Activated CD8-positive, alpha-beta T cell treated with anti-CD3 and anti-CD28 coated beads, Interleukin-2, amount 10 ng/mL, durations not matched to agents 7 days and 5 days (primary cell): Measurements from ENCODE around the gene APOC1. TPM values are rescaled to one million over a fixed set of nuclear protein-coding genes. Genes with fewer than 3 reads are reported as not detected.
"Not testable (repeated sequence)": the region's sequence is repeated elsewhere in the genome, so short reads cannot be mapped to it uniquely, and the experiment has no call there.

Source experiments
- ATAC-seq: fragments of 150-1000 bp; cut with Tn5 transposase; one replicate; pipeline ENCODE4 v1.10.0; 2021; ENCODE audit warnings: moderate library complexity
- CTCF ChIA-PET: fragments of 350-600 bp; sonication (Branson Sonifier 250); formaldehyde crosslinking; loops from one replicate; lab custom pipeline; 2021; ENCODE audit warnings: antibody characterized with exemption; lab: Charles Lee
- POLR2A ChIA-PET: fragments of 350-600 bp; sonication (Branson Sonifier 250); formaldehyde crosslinking; loops from one replicate; lab custom pipeline; 2021; ENCODE audit warnings: antibody characterized with exemption; lab: Charles Lee
- DNase-seq: peaks from one replicate; pipeline ENCODE4 v3.0.0-alpha.2; 2020
- H3K27ac Mint-ChIP-seq: one replicate; pipeline ENCODE4 v1.8.0; 2021; ENCODE audit warnings: mild to moderate bottlenecking, mixed read lengths
- H3K27me3 Mint-ChIP-seq: one replicate; pipeline ENCODE4 v1.8.0; 2021; ENCODE audit warnings: low read depth, mixed read lengths
- H3K36me3 Mint-ChIP-seq: one replicate; pipeline ENCODE4 v1.8.0; 2021; ENCODE audit warnings: low read depth, mixed read lengths
- H3K4me1 Mint-ChIP-seq: one replicate; pipeline ENCODE4 v1.8.0; 2021; ENCODE audit warnings: low read depth, mixed read lengths
- H3K4me3 Mint-ChIP-seq: one replicate; pipeline ENCODE4 v1.8.0; 2021; ENCODE audit warnings: mild to moderate bottlenecking, mixed read lengths
- H3K9me3 Mint-ChIP-seq: one replicate; pipeline ENCODE4 v1.8.0; 2022; ENCODE audit warnings: mixed read lengths; ENCODE audit not compliant: insufficient read depth
- total RNA-seq, 2 experiments: library from RNA; stranded (reverse); gene quantifications; one replicate each; pipeline ENCODE4 v1.2.3, GENCODE V29; 2021

Gene APOC1
- total RNA-seq, 2 experiments from 2014 or later, result not detected

DNA sequence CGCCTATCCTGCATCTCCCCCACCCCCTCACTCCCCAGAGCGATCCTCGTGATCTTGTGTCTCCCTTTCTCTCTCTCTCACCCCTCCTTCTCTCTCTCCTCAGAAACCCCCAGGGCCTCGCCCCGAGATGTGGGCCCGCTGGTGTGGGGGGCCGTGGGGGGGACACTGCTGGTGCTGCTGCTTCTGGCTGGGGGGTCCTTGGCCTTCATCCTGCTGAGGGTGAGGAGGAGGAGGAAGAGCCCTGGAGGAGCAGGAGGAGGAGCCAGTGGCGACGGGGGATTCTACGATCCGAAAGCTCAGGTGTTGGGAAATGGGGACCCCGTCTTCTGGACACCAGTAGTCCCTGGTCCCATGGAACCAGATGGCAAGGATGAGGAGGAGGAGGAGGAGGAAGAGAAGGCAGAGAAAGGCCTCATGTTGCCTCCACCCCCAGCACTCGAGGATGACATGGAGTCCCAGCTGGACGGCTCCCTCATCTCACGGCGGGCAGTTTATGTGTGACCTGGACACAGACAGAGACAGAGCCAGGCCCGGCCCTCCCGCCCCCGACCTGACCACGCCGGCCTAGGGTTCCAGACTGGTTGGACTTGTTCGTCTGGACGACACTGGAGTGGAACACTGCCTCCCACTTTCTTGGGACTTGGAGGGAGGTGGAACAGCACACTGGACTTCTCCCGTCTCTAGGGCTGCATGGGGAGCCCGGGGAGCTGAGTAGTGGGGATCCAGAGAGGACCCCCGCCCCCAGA, 36.1 kb upstream of the APOC1 start:
- POLR2A ChIA-PET, result no interaction called here
- ATAC-seq (no peak), DNase-seq (no peak)
- Mint-ChIP-seq H3K36me3 (no peaks in the 10 kb centered on the region), H3K4me1 (peaks cover 15% of the 10 kb centered on the region), H3K27me3 (no peaks in the 10 kb centered on the region), H3K4me3 (no peak overlapping the region), H3K9me3 (no peaks in the 10 kb centered on the region), H3K27ac (no peak overlapping the region)
- CTCF ChIA-PET, result no interaction called here

DNA sequence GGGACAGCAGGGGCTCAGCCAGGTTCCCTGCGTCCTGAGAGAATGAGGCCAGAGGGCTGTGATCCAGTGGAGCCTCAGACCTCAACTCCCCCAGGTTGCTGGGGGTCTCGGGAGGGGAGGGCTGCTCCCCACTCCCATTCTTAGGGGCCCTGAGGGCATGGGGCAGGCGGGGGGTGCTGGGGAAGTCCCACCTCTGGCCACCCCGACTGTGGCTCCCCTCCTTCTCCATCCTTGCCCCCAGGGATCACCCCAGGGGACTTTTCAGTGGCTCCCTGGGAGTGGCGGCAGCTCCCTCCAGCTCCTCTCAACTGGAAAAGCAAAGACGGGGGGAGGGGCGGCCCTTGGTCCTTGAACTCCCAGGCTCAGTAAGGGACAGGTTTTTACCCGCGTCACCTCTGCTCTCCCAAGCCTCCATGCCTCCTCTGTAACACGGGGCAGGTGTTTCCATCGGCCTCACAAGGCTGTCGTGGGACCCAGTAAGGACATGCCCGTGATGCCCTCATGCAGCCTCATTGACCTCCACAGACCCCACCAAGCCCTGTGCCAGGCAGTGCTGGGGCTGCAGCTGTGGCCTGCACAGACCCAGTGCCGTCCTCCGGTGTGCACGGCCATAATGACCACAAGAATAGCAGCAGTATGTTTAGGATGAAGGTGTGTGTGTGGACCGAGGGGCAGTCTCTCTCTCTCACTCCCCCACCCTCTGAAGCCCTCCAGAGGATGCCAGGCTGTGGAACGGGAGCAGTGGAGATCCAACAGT, 34.9 kb upstream of the APOC1 start:
- no peaks in the 10 kb centered on the region for H3K9me3 Mint-ChIP-seq
- no peak overlapping the region for H3K4me3 Mint-ChIP-seq
- DNase-seq (no peak), ATAC-seq (no peak)
- H3K27me3 Mint-ChIP-seq, result no peaks in the 10 kb centered on the region
- H3K4me1 Mint-ChIP-seq, result peaks cover 15% of the 10 kb centered on the region
- H3K36me3 Mint-ChIP-seq, result no peaks in the 10 kb centered on the region
- ChIA-PET CTCF (no interaction called here), POLR2A (no interaction called here)
- no peak overlapping the region for H3K27ac Mint-ChIP-seq

DNA sequence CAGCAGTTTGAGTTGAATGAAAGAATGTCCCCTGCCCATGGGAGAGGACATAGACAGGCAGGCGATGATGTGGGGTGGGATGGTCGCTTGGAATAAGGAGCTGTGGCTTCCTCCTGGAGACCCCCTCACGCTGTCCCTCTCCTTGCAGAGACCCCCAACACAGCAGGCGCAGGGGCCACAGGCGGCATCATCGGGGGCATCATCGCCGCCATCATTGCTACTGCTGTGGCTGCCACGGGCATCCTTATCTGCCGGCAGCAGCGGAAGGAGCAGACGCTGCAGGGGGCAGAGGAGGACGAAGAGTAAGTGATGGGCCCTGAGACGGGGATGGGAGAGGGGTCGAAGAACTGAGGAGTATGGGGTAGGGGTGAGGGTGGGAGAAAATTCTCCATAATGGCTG, 32.3 kb upstream of the APOC1 start:
- Mint-ChIP-seq H3K27me3 (no peaks in the 10 kb centered on the region), H3K4me1 (peaks cover 12% of the 10 kb centered on the region), H3K4me3 (no peak overlapping the region), H3K36me3 (no peaks in the 10 kb centered on the region), H3K9me3 (no peaks in the 10 kb centered on the region), H3K27ac (no peak overlapping the region)
- DNase-seq (no peak), ATAC-seq (no peak)
- ChIA-PET POLR2A (no interaction called here), CTCF (no interaction called here)

DNA sequence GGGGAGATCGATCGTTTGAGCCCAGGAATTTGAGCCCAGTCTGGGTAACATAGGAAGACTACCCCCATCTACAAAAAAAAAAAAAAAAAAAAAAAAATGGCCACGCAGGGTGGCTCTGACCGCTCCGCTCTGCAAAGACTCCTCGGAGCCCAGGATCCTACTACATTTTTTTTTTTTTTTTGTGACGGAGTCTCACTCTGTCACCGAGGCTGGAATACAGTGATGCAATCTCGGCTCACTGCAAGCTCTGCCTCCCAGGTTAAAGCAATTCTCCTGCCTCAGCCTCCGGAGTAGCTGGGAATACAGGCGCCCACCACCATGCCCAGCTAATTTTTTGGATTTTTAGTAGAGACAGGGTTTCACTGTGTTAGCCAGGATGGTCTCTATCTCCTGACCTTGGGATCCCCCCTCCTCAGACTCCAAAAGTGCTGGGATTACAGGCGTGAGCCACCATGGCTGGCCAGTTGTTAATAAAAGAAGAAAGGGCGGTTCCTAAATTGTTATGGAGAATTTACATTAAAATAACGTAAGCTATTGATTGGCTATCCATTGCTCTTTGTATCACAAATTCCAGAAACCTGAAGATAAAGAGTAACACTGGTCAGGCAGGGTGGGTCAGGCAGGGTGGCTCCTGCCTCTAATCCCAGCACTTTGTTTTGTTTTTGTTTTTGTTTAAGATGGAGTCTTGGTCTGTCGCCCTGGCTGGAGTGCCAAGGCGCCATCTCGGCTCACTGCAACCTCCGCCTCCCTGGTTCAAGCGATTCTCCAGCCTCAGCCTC, 31.6 kb upstream of the APOC1 start:
- H3K27me3 Mint-ChIP-seq, H3K9me3 Mint-ChIP-seq, ATAC-seq, H3K36me3 Mint-ChIP-seq, H3K4me3 Mint-ChIP-seq, H3K4me1 Mint-ChIP-seq, DNase-seq, CTCF ChIA-PET, H3K27ac Mint-ChIP-seq: not testable (repeated sequence)
- POLR2A ChIA-PET, result interaction anchor here (1.0 kb wide), 1 partner anchor 8 kb away, joined by 3 read pairs; no protein-coding TSS in a partner anchor

DNA sequence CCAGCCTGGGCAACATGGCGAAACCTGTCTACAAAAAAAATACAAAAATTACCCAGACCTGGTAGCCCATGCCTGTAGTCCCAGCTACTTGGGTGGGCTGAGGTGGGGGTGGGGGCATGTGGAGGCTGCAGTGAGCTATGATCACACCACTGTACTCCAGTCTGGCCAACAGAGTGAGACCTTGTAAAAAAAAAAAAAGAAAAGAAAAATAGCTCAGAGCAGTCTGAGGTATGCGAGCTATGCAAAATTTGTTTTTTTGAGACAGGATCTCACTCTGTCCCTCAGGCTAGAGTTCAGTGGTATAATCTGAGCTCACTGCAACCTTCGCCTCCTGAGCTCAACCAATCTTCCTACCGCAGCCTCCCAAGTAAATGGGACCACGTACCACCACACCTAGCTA, 30.5 kb upstream of the APOC1 start:
- H3K4me1 Mint-ChIP-seq, result peaks cover under 1% of the 10 kb centered on the region
- H3K4me3 Mint-ChIP-seq, result no peak overlapping the region
- no peaks in the 10 kb centered on the region for H3K9me3 Mint-ChIP-seq
- H3K27me3 Mint-ChIP-seq, result no peaks in the 10 kb centered on the region
- H3K27ac Mint-ChIP-seq, result no peak overlapping the region
- CTCF ChIA-PET, result no interaction called here
- no peaks in the 10 kb centered on the region for H3K36me3 Mint-ChIP-seq
- ATAC-seq (no peak), DNase-seq (no peak)
- POLR2A ChIA-PET, result no interaction called here

DNA sequence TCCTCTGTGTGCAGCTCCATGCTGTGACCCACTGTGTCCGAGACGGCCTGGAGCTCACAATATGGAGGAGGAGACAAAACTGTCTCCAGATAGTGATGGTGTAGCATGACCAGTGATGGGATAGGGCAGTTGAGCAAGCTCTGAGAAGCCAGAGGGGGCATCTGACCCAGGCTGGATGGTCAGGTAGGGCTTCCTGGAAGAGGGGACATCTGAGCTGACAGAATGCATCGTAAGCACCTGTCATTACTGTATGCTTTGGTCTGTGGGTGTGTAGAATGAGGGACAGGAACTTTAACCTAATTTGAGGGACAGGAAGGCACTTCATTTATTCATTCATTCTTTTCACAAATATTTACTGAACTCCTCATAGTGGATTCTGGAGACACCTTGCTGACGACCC, 29.8 kb upstream of the APOC1 start:
- CTCF ChIA-PET, result interaction anchor here (0.8 to 1.6 kb wide), 2 partner anchors 14 to 39 kb away, joined by 3 read pairs; partner anchors contain the start of gene NECTIN2
- H3K4me3 Mint-ChIP-seq, result no peak overlapping the region
- H3K9me3 Mint-ChIP-seq, result no peaks in the 10 kb centered on the region
- DNase-seq, result no peak
- no peak overlapping the region for H3K27ac Mint-ChIP-seq
- POLR2A ChIA-PET, result no interaction called here
- peaks cover 3% of the 10 kb centered on the region for H3K4me1 Mint-ChIP-seq
- H3K36me3 Mint-ChIP-seq, result no peaks in the 10 kb centered on the region
- H3K27me3 Mint-ChIP-seq, result no peaks in the 10 kb centered on the region
- no peak for ATAC-seq

DNA sequence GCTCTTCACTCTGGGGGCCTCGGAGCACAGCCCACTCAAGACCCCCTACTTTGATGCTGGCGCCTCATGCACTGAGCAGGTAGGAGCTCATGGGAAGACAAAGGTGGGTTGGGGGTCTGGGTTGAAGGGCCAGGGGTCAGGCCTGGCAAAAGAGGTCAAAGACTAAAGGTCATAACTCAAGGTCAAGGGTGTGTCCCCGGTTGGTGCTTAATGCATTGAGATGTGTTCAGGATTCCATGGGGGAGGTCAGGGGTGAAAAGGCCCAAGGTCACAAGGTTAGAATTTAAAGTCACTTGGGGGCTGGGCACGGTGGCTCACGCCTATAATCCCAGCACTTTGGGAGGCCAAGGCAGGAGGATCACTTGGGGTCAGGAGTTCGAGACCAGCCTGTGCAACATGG, 28.3 kb upstream of the APOC1 start:
- ATAC-seq, result no peak
- no peak overlapping the region for H3K27ac Mint-ChIP-seq
- CTCF ChIA-PET, result no interaction called here
- H3K36me3 Mint-ChIP-seq, result peaks cover 2% of the 10 kb centered on the region
- H3K4me3 Mint-ChIP-seq, result no peak overlapping the region
- H3K4me1 Mint-ChIP-seq, result peaks cover 9% of the 10 kb centered on the region
- H3K27me3 Mint-ChIP-seq, result no peaks in the 10 kb centered on the region
- DNase-seq, result no peak
- POLR2A ChIA-PET, result no interaction called here
- no peaks in the 10 kb centered on the region for H3K9me3 Mint-ChIP-seq

DNA sequence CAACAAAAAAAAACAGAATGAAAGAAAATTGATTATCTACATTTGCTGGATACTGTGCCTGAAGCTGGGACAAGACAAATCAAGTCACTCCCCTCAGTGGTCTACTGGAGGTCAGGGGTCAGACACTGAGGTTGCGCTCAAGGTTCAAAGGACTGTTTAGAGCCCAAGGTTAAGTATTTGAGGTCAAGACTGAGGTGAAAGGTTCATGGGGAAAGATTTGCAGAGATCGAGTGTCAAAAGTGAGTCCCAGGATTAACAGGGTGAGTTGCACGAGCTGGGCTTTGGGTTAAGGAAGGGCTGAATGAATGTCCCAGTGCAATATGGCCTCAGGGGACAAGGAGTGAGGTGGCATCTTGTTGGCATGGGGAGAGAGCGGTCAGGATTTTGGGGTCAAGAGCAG, 26.8 kb upstream of the APOC1 start:
- H3K4me3 Mint-ChIP-seq, result no peak overlapping the region
- no peaks in the 10 kb centered on the region for H3K27me3 Mint-ChIP-seq
- peaks cover 12% of the 10 kb centered on the region for H3K36me3 Mint-ChIP-seq
- no peak overlapping the region for H3K27ac Mint-ChIP-seq
- ChIA-PET POLR2A (no interaction called here), CTCF (interaction anchor here (1.3 kb wide), 1 partner anchor 22 kb away, joined by 3 read pairs; no protein-coding TSS in a partner anchor)
- DNase-seq, result no peak
- no peak for ATAC-seq
- H3K4me1 Mint-ChIP-seq, result peaks cover 19% of the 10 kb centered on the region
- no peaks in the 10 kb centered on the region for H3K9me3 Mint-ChIP-seq

DNA sequence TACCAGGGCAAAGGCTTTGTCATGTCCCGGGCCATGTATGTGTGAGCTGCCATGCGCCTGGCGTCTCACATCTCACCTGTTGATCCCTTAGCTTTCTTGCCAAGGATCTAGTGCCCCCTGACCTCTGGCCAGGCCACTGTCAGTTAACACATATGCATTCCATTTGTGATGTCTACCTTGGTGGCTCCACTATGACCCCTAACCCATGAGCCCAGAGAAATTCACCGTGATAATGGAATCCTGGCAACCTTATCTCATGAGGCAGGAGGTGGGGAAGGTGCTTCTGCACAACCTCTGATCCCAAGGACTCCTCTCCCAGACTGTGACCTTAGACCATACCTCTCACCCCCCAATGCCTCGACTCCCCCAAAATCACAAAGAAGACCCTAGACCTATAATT, 26.1 kb upstream of the APOC1 start:
- H3K4me3 Mint-ChIP-seq, H3K9me3 Mint-ChIP-seq, H3K27ac Mint-ChIP-seq, H3K27me3 Mint-ChIP-seq, ATAC-seq, DNase-seq, POLR2A ChIA-PET: not testable (repeated sequence)
- H3K4me1 Mint-ChIP-seq, result peaks cover 26% of the 10 kb centered on the region
- peaks cover 18% of the 10 kb centered on the region for H3K36me3 Mint-ChIP-seq
- CTCF ChIA-PET, result interaction anchor here (1.3 kb wide), 1 partner anchor 22 kb away, joined by 3 read pairs; no protein-coding TSS in a partner anchor

DNA sequence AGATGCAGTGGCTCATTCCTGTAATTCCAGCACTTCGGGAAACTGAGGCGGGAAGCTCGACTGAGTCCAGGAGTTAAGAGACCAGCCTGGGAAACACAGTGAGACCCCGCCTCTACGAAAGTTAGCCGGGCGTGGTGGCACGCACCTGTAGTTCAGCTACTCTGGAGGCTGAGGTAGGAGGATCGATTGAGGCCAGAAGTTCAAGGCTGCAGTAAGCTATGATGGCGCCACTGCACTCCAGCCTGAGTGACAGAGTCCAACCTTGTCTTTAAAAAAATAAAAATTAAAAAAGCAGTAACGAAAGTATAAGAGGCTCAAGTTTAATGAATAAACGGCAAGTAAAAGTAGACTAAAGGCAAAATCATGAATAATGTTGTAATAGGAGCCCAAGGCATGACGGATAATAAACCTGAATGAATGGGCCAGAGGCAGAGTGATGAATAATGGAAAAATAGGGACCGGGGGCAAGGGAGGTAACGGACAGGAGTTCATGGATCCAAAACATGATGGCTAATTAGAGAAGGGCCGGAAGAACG, 24.5 kb upstream of the APOC1 start:
- ATAC-seq, result no peak
- peaks cover 36% of the 10 kb centered on the region for H3K4me1 Mint-ChIP-seq
- H3K27me3 Mint-ChIP-seq, result no peaks in the 10 kb centered on the region
- ChIA-PET CTCF (interaction anchor here (1.0 to 1.9 kb wide), 6 partner anchors 14 to 190 kb away, joined by 3 to 7 read pairs (median 4); partner anchors contain the start of gene GEMIN7), POLR2A (interaction anchor here (1.0 to 1.4 kb wide), 4 partner anchors 10 to 149 kb away, joined by 3 to 5 read pairs (median 4); partner anchors contain the start of genes CLASRP and CLPTM1)
- H3K9me3 Mint-ChIP-seq, result no peaks in the 10 kb centered on the region
- peak overlapping the region; percentile 97 for H3K27ac Mint-ChIP-seq
- peak overlapping the region; percentile 77 for H3K4me3 Mint-ChIP-seq
- no peak for DNase-seq
- H3K36me3 Mint-ChIP-seq, result peaks cover 30% of the 10 kb centered on the region

DNA sequence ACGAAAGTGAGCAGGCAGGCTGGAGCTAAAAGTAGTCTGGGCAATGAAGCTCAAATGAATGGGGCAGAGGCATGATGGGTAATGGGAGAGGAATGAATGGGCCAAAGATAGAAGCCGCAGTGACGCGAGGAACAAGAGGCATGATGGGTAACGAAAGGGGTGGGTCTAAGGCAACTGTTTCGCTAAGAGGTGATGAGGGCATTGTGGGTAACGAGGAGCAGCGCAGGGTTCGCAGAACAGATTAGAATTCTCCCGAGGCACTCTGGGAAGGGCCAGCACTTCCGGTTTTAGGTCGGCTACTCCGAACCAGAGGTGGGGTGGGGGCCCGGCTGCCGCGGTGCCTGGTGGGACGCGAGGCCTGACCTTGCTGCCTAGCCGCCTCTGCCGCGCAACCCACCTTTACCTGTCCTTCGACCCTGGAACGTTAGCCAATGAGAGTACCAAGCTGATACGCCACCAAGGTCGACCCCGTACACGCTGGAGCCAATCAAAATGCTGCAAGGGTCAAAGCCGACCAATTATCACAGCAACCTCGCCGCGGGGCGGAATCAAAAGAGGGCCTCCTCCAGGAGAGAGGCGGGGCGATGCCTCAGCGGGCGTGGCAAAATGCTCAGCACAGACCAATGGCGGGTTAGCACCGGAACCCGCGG, 23.9 kb upstream of the APOC1 start:
- peaks cover 35% of the 10 kb centered on the region for H3K36me3 Mint-ChIP-seq
- POLR2A ChIA-PET, result interaction anchor here (1.0 to 1.4 kb wide), 4 partner anchors 9 to 148 kb away, joined by 3 to 5 read pairs (median 4); partner anchors contain the start of genes CLASRP and CLPTM1
- CTCF ChIA-PET, result interaction anchor here (1.0 to 1.9 kb wide), 6 partner anchors 13 to 189 kb away, joined by 3 to 7 read pairs (median 4); partner anchors contain the start of gene GEMIN7
- peaks cover 38% of the 10 kb centered on the region for H3K4me1 Mint-ChIP-seq
- peak; percentile 89 for ATAC-seq
- peak; percentile 100 for DNase-seq
- H3K9me3 Mint-ChIP-seq, result no peaks in the 10 kb centered on the region
- H3K4me3 Mint-ChIP-seq, result peak overlapping the region; percentile 77
- peak overlapping the region; percentile 97 for H3K27ac Mint-ChIP-seq
- no peaks in the 10 kb centered on the region for H3K27me3 Mint-ChIP-seq
